Fibroblast of lung (primary cell): ENCODE results near the gene SPEN. TPM values are rescaled to one million over a fixed set of nuclear protein-coding genes. Genes with fewer than 3 reads are reported as not detected.

Experiments used
- DNase-seq, 2 donors: peaks; one replicate each; pipeline versions ENCODE4 v3.0.0 to v3.0.0-alpha.2; 2010; ENCODE audit warnings: low read depth in 2 of 2
- H2AFZ ChIP-seq: 2 replicates; pipeline ENCODE4 v1.5.1; 2012; ENCODE audit warnings: low read length, control low read depth, inconsistent platforms
- H3K27ac ChIP-seq: 2 replicates; pipeline ENCODE4 v1.5.1; 2011; ENCODE audit warnings: low read length, control low read depth; ENCODE audit not compliant: insufficient read depth
- H3K27me3 ChIP-seq: 2 replicates; pipeline ENCODE4 v1.5.1; 2011; ENCODE audit warnings: mild to moderate bottlenecking, low read length; ENCODE audit not compliant: control insufficient read depth, insufficient read depth
- H3K36me3 ChIP-seq: 2 replicates; pipeline ENCODE4 v1.5.1; 2011; ENCODE audit warnings: low read length; ENCODE audit not compliant: control insufficient read depth, insufficient read depth
- H3K4me1 ChIP-seq: 2 replicates; pipeline ENCODE4 v1.5.1; 2011; ENCODE audit warnings: low read length; ENCODE audit not compliant: control insufficient read depth, insufficient read depth; ENCODE audit errors: extremely low read depth
- H3K4me2 ChIP-seq: 2 replicates; pipeline ENCODE4 v1.5.1; 2011; ENCODE audit warnings: low read length, control low read depth; ENCODE audit not compliant: insufficient read depth; ENCODE audit errors: extremely low read depth
- H3K4me3 ChIP-seq, 4 experiments: fragments of 200-600 bp in 1 of 4; sonication (generic) in 1 of 4; replicated peaks in 1 of 4; 2 replicates each; pipeline ENCODE4 v1.5.1; 2011 to 2016; ENCODE audit warnings: low read length in 4 of 4, low read depth in 3 of 4, mild to moderate bottlenecking in 3 of 4, control low read depth in 2 of 4, inconsistent platforms in 1 of 4, mixed read lengths in 1 of 4; ENCODE audit not compliant: insufficient read depth in 1 of 4; ENCODE audit errors: control extremely low read depth in 1 of 4
- H3K79me2 ChIP-seq: 2 replicates; pipeline ENCODE4 v1.5.1; 2012; ENCODE audit warnings: mild to moderate bottlenecking, low read length, inconsistent platforms; ENCODE audit not compliant: control insufficient read depth, insufficient read depth
- H3K9ac ChIP-seq: 2 replicates; pipeline ENCODE4 v1.5.1; 2011; ENCODE audit warnings: mild to moderate bottlenecking, low read length, control low read depth; ENCODE audit not compliant: insufficient read depth
- H3K9me3 ChIP-seq: 2 replicates; pipeline ENCODE4 v1.5.1; 2012; ENCODE audit warnings: low read depth, low read length; ENCODE audit not compliant: control insufficient read depth, insufficient read depth
- H4K20me1 ChIP-seq: 2 replicates; pipeline ENCODE4 v1.5.1; 2011; ENCODE audit warnings: low read length; ENCODE audit not compliant: control insufficient read depth, insufficient read depth; ENCODE audit errors: extremely low read depth
- EZH2 ChIP-seq: IDR thresholded peaks from 2 replicates; pipeline ENCODE4 v1.5.1; 2012; ENCODE audit warnings: low read length, control low read depth, mild to moderate bottlenecking; ENCODE audit errors: missing control alignments
- polyA plus RNA-seq, 2 donors: library from polyadenylated mRNA; depleted of rRNA in 1 of 2; stranded (reverse) in 1 of 2; unstranded in 1 of 2; fragments of >200 nt; gene quantifications; 2 replicates each; pipeline ENCODE4 v1.2.1, GENCODE V29; 2011 to 2012; ENCODE audit warnings: missing spikeins in 1 of 2
- total RNA-seq: library from RNA; depleted of rRNA; stranded (reverse); fragments of >200 nt; gene quantifications from 2 replicates; pipeline ENCODE4 v1.2.1, GENCODE V29; 2014
- TF ChIP-seq, protein P1 (sequence below), 2 donors: IDR thresholded peaks in 1 of 2; conservative IDR thresholded peaks in 1 of 2; 1 replicate in 1 of 2; 2 replicates in 1 of 2; pipeline ENCODE4 v1.5.1; 2011 to 2012; ENCODE audit warnings: low read length in 2 of 2, control low read depth in 1 of 2, inconsistent platforms in 1 of 2, low read depth in 1 of 2, mild to moderate bottlenecking in 1 of 2

The SPEN gene
- total and polyA plus RNA-seq, 2 donors (not counting 1 experiment from before 2014, with no cell fraction given): 5.1 to 11.9 TPM

DNA sequence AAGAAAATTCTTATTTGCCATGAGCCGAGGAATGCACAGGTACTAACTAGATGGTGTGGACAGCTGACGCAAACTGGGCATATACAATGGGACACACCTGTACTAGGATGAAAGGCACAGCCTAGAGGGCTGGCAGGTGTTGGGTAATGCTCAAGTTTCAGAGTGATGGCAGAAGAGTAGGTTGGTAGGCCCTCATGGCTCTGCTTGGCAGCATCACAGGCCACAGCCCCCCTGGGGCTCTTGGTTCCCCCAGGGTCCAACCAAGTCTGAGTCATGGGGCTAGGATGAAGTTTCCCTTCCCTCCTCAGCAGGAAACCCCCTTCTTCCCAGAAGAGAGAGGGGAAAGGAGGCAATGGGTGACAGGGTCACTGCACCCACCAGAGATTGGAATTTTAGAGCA, 35.2 kb downstream of the SPEN start:
- Histone ChIP-seq H3K27me3 (no peaks in the 10 kb centered on the region), H3K9me3 (no peaks in the 10 kb centered on the region), H3K9ac (no peak overlapping the region), H4K20me1 (no peaks in the 10 kb centered on the region), H3K27ac (no peak overlapping the region), H3K36me3 (no peaks in the 10 kb centered on the region), H3K79me2 (peaks cover 50% of the 10 kb centered on the region), H3K4me3 (no peak overlapping the region), H2AFZ (no peak overlapping the region), H3K4me1 (peaks cover 15% of the 10 kb centered on the region), H3K4me2 (no peak overlapping the region)
- TF ChIP-seq, protein P1, sequence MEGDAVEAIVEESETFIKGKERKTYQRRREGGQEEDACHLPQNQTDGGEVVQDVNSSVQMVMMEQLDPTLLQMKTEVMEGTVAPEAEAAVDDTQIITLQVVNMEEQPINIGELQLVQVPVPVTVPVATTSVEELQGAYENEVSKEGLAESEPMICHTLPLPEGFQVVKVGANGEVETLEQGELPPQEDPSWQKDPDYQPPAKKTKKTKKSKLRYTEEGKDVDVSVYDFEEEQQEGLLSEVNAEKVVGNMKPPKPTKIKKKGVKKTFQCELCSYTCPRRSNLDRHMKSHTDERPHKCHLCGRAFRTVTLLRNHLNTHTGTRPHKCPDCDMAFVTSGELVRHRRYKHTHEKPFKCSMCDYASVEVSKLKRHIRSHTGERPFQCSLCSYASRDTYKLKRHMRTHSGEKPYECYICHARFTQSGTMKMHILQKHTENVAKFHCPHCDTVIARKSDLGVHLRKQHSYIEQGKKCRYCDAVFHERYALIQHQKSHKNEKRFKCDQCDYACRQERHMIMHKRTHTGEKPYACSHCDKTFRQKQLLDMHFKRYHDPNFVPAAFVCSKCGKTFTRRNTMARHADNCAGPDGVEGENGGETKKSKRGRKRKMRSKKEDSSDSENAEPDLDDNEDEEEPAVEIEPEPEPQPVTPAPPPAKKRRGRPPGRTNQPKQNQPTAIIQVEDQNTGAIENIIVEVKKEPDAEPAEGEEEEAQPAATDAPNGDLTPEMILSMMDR (conservative IDR thresholded peaks at IDR 0.05 in 1 of 2, IDR thresholded peaks at IDR 0.05 in 1 of 2; ENCODE audit: low read depth in 1 of 2, low read length in 2 of 2): no peak
- DNase-seq: no peak

DNA sequence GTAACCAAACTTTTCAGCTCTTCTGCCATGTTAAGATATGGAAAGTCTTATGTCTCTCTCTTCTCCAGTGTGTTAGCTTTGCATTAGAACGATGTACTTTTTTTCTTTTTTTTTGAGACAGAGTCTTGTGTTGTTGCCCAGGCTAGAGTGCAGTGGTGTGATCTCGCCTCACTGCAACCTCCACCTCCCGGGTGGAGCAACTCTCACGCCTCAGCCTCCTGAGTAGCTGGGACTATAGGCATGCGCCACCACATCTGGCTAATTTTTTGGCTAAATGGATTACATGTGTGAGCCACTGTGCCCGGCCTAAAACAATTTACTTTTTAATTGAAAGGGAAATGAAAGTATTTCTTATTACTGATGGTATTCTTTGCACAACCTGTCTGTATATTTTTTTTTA, 35.8 kb downstream of the SPEN start:
- DNase-seq: no peak
- Histone ChIP-seq H3K4me3 (no peak overlapping the region), H2AFZ (no peak overlapping the region), H3K9ac (no peak overlapping the region), H3K4me1 (peaks cover 15% of the 10 kb centered on the region), H3K36me3 (no peaks in the 10 kb centered on the region), H4K20me1 (no peaks in the 10 kb centered on the region), H3K4me2 (no peak overlapping the region), H3K27me3 (no peaks in the 10 kb centered on the region), H3K79me2 (peaks cover 54% of the 10 kb centered on the region), H3K27ac (no peak overlapping the region), H3K9me3 (no peaks in the 10 kb centered on the region)
- TF ChIP-seq EZH2: no peak
- TF ChIP-seq, protein P1 (conservative IDR thresholded peaks at IDR 0.05 in 1 of 2, IDR thresholded peaks at IDR 0.05 in 1 of 2; ENCODE audit: low read depth in 1 of 2, low read length in 2 of 2): no peak

DNA sequence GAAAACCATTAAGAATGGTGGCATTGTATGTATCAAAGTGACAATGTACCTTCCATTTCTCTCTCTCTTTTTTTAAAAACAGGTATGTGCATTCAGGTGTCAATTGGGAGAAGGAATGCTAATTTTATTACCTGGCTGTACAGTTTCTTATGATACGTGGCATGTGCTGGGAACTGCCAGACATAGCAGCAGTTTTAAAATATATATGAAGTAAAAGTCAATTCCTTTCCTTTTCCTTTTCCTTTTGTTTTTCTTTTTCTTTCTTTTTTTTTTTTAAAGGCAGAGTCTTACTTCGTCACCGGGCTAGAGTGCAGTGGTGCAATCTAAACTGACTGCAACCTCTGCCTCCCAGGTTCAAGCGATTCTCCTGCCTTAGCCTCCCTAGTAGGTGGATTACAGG, 37.0 kb downstream of the SPEN start:
- Histone ChIP-seq H3K4me3 (no peak overlapping the region), H3K4me1 (peaks cover 15% of the 10 kb centered on the region), H3K79me2 (peaks cover 63% of the 10 kb centered on the region), H3K27ac (peak overlapping the region; percentile 14), H3K27me3 (no peaks in the 10 kb centered on the region), H3K9ac (no peak overlapping the region), H3K4me2 (no peak overlapping the region), H4K20me1 (no peaks in the 10 kb centered on the region), H2AFZ (no peak overlapping the region), H3K9me3 (no peaks in the 10 kb centered on the region), H3K36me3 (no peaks in the 10 kb centered on the region)
- DNase-seq: no peak
- TF ChIP-seq, protein P1 (conservative IDR thresholded peaks at IDR 0.05 in 1 of 2, IDR thresholded peaks at IDR 0.05 in 1 of 2; ENCODE audit: low read depth in 1 of 2, low read length in 2 of 2): no peak
- no peak for TF ChIP-seq EZH2
